NOMO-1 (cell line): ENCODE results near the gene HNRNPAB.
"Not testable (repeated sequence)": the region's sequence is repeated elsewhere in the genome, so short reads cannot be mapped to it uniquely, and the experiment has no call there.

ENCODE experiments used
- DNase-seq, 2 experiments: peaks; one replicate each; lab custom pipeline; 2025; ENCODE audit not compliant: unreplicated experiment in 2 of 2; lab: John Stamatoyannopoulos, UW

The HNRNPAB gene

DNA sequence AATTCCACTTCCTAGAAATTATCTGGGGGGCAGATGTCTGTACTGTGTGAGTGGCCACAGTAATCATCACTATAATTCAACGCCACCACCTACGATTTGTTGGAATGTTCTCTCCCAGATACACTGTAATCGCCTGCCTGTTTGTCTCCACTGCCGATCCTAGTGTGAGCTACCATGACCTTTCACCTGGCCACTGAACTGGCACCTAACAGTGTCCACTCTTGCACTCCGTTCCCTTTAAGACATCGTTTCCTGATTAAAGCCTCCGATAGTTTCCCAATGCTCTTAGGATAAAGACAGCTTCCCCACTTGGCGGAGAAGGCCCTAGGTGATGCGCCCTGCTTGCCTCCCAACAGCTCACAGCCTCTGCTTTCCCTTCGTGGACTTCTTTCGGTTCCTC is 24.3 kb downstream of the HNRNPAB start:
- no peak for DNase-seq

DNA sequence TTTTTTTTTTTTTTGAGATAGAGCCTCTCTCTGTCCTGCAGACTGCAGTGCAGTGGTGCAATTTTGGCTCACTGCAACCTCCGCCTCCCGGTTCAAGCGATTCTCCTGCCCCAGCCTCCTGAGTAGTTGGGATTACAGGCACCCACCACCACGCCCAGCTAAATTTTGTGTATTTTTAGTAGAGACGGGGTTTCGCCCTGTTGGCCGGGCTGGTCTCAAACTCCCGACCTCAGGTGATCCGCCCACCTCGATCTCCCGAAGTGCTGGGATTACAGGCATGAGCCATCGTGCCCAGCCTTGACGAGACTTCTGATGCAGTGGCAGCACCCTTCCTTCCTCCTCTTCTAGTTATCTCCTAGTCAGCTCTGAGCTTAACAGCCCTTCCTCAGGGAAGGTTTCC is 24.8 kb downstream of the HNRNPAB start:
- not testable (repeated sequence) for DNase-seq

DNA sequence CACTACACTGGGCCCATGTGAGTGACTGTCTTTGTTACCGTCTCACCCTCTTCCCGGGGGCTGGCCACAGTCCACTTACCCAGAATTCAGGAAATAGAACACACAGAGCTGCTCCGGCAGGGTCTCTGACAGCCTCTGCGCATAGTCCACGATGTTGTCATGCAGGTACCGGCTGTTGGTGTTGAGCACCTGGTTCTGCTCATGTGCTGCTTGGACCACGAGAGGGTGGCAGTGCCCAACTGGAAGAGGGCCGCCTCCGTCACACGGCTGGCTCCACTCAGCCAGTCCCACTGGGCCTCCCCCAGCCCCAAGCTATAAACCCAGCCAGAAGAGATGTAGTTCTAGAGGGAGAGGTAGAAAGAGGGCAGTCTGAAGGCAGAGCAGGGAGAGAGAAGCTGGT is 25.5 kb downstream of the HNRNPAB start:
- DNase-seq, result no peak

DNA sequence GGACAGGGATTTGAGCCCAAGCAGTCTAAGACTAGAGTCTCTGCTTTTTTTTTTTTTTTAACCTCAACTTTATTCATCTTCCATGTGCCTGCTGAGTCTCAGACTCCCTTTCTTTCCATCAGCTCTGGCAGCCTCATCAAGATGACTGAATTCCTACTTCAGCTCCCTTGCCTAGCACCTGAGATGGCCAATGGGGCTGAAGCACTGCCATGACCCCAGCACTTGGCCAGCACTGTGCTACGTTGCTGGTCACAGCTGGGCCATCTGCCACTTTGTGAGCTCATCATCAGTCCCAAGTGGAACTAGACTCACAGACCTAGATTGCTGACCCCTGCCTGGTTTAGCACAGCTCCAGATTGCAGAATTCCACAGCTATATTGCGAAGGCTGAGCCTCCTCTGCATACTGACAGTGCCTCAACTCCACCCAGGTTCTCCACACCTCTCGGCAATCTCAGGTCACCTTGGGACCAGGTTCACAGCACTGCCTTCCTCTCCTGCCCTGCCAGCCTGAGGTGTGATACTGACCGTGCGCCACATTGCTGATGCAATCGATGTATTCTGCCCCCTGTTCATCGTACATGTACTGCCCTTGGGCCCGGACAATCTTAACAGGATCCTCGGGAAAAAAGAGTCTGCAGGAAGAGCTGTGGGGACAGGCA is 26.7 kb downstream of the HNRNPAB start:
- no peak for DNase-seq

DNA sequence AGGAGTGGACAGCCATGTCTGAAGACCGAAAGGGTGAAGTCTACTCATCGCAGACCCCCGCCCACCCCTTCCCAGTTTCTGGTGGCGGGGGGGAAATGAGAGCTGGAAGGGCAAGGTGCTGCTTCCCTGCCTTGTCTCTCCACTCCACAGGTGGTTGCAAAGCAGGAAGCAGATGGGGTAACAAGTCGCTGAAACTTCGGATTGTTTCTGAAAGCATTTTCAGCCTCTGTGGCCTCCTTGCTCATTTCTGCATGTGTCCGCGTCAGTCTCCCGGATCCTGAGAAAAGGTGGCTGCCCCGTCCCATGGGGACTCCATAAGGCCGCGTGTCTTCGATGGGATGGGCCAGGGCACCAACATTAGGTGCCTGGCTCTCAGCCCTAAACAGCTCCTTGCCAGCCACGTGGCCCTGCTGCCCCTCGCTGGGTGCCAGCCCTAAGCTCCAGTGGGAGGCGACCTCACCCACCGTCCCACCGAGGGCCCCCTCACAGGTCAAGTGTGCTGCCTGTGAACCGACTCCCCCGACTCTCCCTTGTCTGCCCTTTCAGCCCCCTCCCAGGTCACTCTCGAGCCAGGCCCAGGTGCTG is 27.3 kb downstream of the HNRNPAB start:
- no peak for DNase-seq

DNA sequence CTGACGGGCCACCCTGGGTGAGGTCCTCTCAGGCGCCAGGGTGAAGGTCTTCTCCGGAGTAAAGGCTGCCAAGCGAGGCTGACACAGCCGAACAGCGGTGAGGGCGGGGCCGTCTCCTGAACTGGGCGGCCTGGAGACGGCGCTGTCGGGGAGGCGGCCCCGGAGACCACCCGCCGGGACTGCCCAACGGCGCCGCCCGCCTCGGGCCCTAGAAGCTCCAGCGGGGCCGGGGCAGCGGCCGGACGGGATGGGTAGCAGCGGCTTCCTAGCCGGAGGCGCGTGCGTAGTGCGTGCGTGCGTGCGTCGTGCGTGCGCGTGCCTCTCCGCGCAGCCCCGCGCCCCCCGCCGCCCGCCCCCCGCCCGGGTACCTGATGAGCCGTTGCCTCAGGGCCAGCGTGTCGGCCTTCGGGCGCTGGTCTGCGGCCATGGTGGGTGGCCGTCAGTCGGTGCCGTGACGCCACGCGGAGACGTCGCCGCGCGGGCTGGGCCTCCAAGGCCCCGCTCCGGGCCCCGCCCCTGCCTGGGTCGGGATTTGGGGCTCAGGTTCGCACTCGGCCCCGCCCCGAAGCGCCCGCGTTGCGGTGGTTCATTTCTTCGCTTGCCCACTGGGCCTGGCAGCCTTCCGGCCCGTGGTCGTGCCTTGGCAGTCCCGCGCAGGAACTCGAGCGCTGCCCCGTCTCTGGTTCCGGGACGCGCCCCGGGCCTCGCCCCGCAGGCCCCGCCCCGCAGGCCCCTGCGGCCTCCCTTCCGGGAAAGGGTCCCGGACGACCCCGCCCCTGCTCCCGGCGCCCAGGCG is 28.0 kb downstream of the HNRNPAB start, which contains the start of gene PHYKPL:
TSS of gene PHYKPL (minus strand) at position 679 of the 796 bp plus-strand sequence. CDS start at position 427, 252 bp downstream.
- peak; percentile 63 to 71 for DNase-seq

DNA sequence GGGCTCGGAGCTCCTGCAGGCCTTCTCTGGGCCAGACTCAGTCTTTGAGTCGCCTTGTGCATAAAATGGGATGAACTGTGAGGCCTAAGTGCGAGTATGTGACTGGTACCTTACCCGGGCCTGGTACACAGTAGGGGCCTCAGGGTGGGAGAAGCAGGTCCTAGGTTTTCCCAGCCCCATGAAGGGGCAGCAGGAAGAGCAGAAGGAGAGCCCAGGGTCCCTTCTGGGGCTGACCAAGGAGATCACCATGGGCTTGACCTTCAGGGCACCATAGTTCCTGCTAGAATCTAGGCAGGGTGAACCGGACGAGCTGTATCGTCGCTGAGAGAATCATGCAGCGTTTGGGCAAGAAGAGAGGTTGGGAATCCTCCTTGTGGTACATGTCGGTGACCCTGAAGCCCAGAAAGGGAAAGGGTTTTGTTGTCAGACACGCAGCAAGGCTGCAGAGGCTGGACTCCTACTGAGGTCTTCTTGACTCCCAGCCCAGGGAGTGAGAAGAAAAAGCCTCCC is 28.6 kb downstream of the HNRNPAB start:
- DNase-seq, result no peak

DNA sequence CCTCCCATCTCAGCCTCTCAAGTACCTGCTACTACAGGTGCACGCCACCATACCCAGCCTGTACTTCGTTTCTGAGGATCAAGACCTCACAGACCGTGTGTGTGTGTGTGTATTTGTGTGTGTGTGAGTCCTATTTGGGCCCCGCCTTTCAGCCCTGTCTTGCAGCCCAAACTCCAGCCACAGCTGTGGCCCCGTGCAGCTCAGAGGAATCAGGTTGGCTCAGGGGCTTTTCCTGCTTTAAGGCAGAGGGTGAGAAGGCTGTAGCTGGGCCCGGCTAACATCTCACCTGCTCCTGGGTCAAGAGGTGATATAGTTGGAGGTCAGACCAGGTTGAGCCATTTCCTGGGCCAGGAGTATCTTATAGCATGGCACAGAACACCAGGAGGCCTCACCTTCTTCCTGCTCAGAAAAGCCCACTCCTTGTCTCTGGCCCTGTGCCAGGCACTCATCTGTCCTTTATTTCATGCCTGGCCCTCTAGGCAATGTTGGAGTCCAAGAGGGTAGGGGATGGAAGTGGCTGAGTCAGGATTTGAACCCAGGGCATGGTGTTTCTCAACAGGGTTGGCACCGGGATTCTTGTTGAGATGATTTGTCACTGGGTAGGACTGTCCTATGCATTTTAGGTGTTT is 29.9 kb downstream of the HNRNPAB start:
- no peak for DNase-seq

DNA sequence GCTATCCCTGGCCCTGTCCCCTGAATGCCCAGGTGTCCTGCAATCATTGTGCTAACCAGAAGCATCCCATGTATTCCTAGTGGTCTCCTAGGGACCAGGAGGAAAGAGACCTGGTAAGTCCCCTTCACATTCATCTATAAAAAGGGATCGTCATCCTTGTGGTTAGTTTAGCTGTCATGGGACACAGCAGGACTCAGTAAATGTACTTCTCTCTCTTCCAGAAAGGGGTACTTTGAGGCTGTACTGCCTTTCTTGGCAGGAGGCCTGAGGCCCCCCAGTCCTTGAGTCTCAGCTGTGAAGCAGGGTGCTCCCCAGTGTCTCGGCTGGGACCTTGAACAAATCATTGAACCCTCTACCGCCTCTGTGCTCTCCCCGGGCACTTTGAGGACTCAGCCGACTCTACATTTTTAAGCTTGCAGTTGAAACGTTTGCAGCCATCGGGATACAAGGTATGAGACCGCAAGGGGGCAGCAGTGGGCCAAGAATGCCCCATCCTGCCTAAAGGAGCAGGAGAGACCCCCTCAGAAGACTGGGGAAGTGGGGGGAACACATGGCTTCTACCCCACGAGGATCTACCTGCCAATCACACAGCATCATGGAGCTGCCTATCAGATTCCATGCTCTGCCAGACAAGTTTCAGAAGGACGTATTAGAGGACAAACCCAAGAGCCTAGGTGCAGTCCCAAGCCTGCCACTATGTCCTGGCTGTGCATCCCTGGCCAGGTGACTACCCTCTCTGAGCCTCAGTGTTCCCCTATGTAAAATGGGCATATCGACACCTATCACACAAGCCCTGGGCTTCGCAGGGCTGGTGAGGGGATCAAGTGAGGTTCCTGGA is 30.6 kb downstream of the HNRNPAB start:
- DNase-seq, result peak; percentile 36 to 61

DNA sequence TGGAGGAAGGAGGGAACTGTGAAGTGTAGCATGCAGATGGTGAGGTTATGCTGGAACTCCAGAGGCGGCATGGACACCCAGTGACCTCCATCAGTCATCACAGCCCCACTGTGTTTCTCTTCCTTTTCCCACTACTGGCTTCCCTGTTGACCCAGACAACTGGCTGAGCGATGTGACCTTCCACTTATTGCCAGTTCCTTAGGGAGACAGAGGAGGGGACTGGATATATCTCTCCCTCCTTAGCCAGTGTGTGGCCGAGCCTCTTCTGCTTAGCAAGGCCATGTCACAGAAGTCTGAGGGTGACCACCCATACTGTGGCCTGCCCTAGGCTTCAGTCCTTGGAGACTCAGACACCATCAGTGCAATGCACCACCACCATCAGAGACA is 31.2 kb downstream of the HNRNPAB start:
- no peak for DNase-seq

DNA sequence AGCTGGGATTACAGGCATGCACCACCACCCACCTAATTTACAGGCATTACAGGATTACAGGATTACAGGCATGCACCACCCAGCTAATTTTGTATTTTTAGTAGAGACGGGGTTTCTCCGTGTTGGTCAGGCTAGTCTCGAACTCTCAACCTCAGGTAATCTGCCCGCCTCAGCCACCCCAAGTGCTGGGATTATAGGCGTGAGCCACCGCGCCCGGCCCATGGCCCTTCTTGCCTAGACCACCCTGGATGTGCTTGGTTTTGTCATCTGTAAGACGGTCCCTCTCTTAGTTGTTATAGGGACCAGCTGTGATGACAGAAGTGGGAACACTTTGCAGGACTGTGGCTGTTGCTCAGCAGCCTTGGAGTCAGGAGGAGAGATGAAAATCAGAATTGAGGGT is 31.8 kb downstream of the HNRNPAB start:
- DNase-seq, result no peak

DNA sequence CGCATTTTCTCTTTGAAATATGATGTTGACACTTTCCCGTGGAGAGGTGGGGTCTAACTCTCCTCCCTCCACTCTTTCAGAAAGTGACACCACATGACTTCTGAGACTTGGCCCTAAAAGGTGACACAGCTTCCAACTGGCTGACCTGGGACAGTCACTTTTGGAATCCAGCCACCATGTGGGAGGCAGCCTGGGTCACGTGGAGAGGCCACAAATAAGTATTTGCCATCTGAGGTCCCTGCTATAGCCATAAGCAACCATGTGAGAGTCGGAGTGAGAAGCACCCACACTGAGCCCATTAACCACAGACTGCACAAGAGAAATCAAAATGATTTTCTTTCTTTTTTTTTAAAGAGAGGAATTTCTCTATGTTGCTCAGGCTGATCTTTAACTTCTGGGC is 32.3 kb downstream of the HNRNPAB start:
- DNase-seq, result no peak

DNA sequence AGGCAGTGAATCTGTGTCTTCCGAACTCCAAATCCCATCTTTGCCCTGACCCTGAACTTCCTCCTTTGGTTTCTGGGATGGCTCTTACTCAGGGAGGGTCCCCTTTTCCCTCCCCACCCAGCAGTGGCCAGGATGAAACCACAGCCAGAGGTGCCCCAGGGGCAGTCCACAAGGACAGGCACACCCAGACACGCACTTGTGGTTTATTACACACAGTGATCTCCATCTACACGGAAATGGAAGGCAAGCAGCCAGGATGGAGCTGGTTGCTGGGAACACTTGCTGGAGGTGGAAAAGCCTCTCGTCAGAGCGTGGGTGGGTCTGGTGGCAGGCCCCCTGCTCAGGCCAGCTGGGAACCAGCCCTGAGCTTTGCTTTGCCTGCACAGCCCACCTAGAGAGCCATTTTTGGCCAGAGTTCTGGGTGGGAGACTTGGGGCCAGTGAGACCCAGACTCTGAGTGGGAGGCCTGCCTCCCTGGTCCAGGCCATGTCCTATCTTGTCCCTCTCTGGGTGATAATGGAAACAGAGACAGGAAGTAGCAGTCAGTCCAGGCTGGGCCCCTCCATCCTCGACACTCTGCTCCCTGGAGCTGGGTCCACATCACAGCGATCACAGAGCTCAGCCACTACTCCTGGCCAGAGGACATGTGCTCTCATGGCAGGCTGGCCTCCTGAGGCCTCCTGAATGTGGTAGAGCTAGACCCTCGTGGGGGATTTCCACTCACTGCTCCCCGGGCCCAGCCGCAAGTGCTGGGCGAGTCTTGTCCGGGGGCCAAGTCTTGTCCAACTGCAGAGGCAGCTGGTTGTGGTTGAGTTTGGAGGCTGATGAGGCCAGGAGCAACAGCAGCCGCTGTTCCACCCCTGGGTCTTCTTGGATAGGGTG is 33.3 kb downstream of the HNRNPAB start:
- no peak for DNase-seq

DNA sequence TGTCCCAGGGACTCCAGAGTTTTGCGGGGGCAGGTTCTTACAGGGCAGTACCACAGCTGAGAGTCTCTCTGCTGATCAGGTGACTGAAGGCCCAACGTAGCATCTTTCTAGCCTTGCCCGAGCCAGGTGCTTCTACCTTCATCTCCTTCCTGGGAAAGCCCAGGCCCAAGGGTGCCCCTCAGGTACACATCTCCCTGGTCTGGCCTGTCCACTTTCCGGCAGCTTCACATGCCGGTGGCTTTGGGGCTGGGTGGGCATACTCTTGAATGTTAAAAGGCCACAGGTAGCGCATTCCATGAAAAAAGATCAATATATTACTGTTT is 33.9 kb downstream of the HNRNPAB start:
- DNase-seq, result no peak

DNA sequence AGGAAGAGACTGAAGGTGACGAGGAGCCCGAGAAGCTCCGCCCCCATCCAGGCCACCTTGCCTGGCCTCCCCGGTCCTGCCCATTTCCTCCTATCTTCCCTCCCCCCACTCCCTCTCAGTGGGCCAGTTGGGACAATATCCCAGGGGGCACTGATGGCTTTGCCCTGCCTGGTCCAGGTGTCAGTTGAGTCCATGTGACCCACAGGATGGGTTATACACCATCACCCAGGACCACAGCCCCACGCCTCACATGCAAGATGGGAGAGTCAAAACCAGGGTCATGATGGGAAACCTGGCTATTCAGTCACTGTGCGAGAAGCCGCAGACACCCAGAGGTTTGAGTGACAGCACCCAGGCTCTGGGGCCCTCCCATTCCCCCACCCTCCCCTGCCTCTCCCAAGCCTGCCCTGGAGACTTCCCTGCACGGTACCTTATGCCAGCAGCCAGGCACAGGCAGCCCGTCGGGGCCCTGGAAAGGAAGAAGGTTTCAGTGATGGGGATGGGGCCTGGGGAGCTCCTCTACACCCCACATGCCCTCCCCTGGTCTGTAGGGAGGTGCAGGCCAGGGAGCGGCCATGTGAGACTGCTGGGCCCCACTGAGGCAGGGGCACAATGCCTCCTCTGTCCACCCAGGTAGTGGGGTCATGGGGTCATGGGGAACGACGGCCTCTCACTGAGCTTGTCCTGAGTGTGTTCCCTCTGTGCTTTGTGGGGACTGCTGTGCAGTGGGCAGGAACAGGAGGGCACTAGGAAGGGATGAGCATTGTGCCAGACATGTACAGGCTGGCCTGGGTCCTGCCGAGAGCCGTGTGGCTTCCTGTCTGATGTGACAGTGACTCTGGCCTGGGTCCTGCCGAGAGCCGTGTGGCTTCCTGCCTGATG is 34.6 kb downstream of the HNRNPAB start:
- no peak for DNase-seq

DNA sequence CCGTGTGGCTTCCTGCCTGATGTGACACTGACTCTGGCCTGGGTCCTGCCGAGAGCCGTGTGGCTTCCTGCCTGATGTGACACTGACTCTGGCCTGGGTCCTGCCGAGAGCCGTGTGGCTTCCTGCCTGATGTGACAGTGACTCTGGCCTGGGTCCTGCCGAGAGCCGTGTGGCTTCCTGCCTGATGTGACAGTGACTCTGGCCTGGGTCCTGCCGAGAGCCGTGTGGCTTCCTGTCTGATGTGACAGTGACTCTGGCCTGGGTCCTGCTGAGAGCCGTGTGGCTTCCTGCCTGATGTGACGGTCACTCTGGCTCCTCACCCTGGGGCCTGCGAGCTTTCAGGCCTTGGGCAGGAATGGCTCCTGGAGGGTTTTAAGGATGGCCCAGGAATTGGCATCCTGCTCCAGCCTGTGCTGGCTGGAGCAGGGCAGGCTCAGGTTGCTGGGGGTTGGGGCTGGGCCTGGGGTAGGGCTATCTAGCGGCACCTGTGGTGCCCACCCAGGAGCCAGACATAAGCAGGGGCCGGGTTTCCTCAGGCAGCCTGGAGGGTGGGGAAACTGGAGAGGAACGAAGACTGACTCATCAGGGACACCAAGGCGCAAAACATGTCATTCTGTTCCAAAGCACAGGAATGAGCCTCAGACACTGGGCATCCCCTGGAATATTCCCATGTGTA is 35.4 kb downstream of the HNRNPAB start:
- DNase-seq, result not testable (repeated sequence)

DNA sequence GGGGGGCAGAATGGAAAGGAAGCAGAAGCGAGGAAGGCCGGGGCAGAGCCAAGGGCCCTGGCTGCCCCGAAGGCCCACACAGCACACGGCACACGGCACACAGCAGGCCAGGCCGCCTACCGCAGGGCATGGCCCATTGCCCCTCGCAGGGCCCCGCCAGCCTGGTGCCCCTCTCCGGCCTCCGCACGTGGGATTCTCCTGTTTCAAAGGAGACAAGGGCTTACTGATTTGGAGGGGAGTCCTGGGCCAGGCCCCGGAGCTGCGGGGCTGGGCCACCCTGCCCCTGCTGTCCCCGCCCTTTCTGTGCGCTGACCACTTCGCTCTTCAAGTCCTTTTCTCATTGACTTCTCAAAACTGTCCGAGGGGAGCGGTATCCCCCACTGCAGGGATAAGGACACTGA is 36.0 kb downstream of the HNRNPAB start:
- no peak for DNase-seq

DNA sequence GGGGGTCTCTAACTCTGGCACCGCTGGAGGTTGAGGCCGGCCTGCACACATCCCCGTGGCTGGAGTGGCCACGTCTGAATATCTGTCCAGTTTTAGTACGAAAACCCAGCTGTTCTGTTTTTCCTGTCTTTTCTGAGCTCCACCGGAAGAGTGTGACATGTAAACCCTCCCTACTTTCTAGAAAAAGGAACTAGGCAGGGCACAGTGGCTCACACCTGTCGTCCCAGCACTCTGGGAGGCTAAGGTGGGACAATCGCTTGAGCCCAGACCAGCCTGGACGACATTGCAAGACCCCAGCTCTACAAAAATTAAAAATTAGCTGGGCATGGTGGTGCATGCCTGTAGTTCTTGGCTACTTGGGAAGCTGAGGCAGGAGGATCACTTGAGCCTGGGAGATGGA is 36.4 kb downstream of the HNRNPAB start:
- no peak for DNase-seq
